GM12878 (cell line): ENCODE measurements around the gene USP35. TPM values are rescaled to one million over a fixed set of nuclear protein-coding genes. Genes with fewer than 3 reads are reported as not detected.

Source experiments
- ATAC-seq: fragments of 200-7000 bp; cut with Tn5 transposase; 3 replicates; pipeline ENCODE4 v1.9.1; 2020; ENCODE audit warnings: mild to moderate bottlenecking, moderate library complexity
- BruUV-seq: library from RNA; stranded (reverse); fragments of 400-500 nt; replicated peaks from 2 replicates; lab custom pipeline; 2021; lab: Mats Ljungman, UMichigan
- CTCF ChIA-PET: fragments of 300-600 bp; sonication (Branson Sonifier 250); formaldehyde crosslinking; extraction: SDS; loops from one replicate; lab custom pipeline; 2021; ENCODE audit warnings: inconsistent platforms; lab: Yijun Ruan, JAX
- POLR2A ChIA-PET: fragments of 350-600 bp; formaldehyde crosslinking; extraction: SDS; loops from one replicate; lab custom pipeline; 2021; ENCODE audit warnings: inconsistent platforms; lab: Charles Lee
- RAD21 ChIA-PET: fragments of 300-600 bp; sonication (Branson Sonifier 250); formaldehyde crosslinking; loops from one replicate; lab custom pipeline; 2023; ENCODE audit warnings: antibody characterized with exemption; ENCODE audit not compliant: unreplicated experiment; lab: Charles Lee
- SMC1A ChIA-PET: fragments of 300-600 bp; sonication (Branson Sonifier 250); formaldehyde crosslinking; loops from one replicate; lab custom pipeline; 2023; ENCODE audit not compliant: unreplicated experiment, uncharacterized antibody; lab: Charles Lee
- DNase-seq: peaks from one replicate; pipeline ENCODE4 v3.0.0-alpha.2; 2011; ENCODE audit warnings: low read depth, low spot score
- FAIRE-seq: peaks from 3 replicates; lab custom pipeline; 2011; peaks lifted over from hg19 to GRCh38; lab: Jason Lieb, UNC
- H2AFZ ChIP-seq: 2 replicates; pipeline ENCODE4 v1.6.0; 2011; ENCODE audit warnings: low read depth, low read length, control low read depth; ENCODE audit not compliant: control insufficient read depth
- H3K27ac ChIP-seq: 2 replicates; pipeline ENCODE4 v1.5.1; 2011; ENCODE audit warnings: control low read depth; ENCODE audit not compliant: control insufficient read depth, insufficient read depth
- H3K27me3 ChIP-seq, 2 experiments: replicated peaks in 1 of 2; 2 replicates each; pipeline versions ENCODE4 v1.6.0 to v1.6.1; 2011; ENCODE audit warnings: low read length in 1 of 2; ENCODE audit not compliant: control insufficient read depth in 2 of 2, insufficient read depth in 2 of 2
- H3K36me3 ChIP-seq, 2 experiments: 2 replicates each; pipeline ENCODE4 v1.5.1; 2011; ENCODE audit warnings: low read length in 1 of 2; ENCODE audit not compliant: control insufficient read depth in 2 of 2, insufficient read depth in 2 of 2
- H3K4me1 ChIP-seq: 2 replicates; pipeline ENCODE4 v1.6.1; 2011; ENCODE audit warnings: mild to moderate bottlenecking, low read length, moderate library complexity, mixed read lengths; ENCODE audit not compliant: control insufficient read depth, insufficient read depth
- H3K4me2 ChIP-seq: 2 replicates; pipeline ENCODE4 v1.6.0; 2011; ENCODE audit warnings: control low read depth; ENCODE audit not compliant: control insufficient read depth, insufficient read depth
- H3K4me3 ChIP-seq: fragments of 200-600 bp; sonication (generic); 2 replicates; pipeline ENCODE4 v1.5.1; 2016
- H3K79me2 ChIP-seq: 2 replicates; pipeline ENCODE4 v1.6.0; 2011; ENCODE audit warnings: low read length; ENCODE audit not compliant: control insufficient read depth, insufficient read depth
- H3K9ac ChIP-seq: 2 replicates; pipeline ENCODE4 v1.8.0; 2011; ENCODE audit warnings: low read length, control low read depth, mixed read lengths; ENCODE audit not compliant: control insufficient read depth, insufficient read depth
- H3K9me3 ChIP-seq: replicated peaks from 3 replicates; pipeline ENCODE4 v1.5.1; 2011; ENCODE audit warnings: mild to moderate bottlenecking, low read length; ENCODE audit not compliant: control insufficient read depth, insufficient read depth
- H4K20me1 ChIP-seq: 2 replicates; pipeline ENCODE4 v1.6.0; 2011; ENCODE audit not compliant: control insufficient read depth, insufficient read depth
- ASH2L ChIP-seq: fragments of 300-600, 200-600 bp; sonication (generic); IDR thresholded peaks from 2 replicates; pipeline ENCODE4 v1.6.1; 2017; ENCODE audit warnings: low read depth, mild to moderate bottlenecking, borderline replicate concordance
- BCL3 ChIP-seq: IDR thresholded peaks from 2 replicates; pipeline ENCODE4 v1.6.1; 2011; ENCODE audit warnings: borderline replicate concordance, low read depth, mild to moderate bottlenecking, moderate library complexity, low read length; ENCODE audit not compliant: insufficient read depth, poor library complexity, severe bottlenecking
- CHD4 ChIP-seq: fragments of 200-600 bp; sonication (generic); IDR thresholded peaks from 2 replicates; pipeline ENCODE4 v1.6.1; 2016; ENCODE audit warnings: mild to moderate bottlenecking
- ELK1 ChIP-seq: IDR thresholded peaks from 2 replicates; pipeline ENCODE4 v1.6.1; 2012; ENCODE audit warnings: low read depth, low read length, improper control_type of control experiment
- POLR2AphosphoS2 ChIP-seq: IDR thresholded peaks from 2 replicates; pipeline ENCODE4 v1.6.1; 2011; ENCODE audit warnings: low read depth, mild to moderate bottlenecking, low read length, improper control_type of control experiment, moderate library complexity
- WGBS: methylation state at CpG from one replicate; pipeline ENCODE4 v1.1.6; 2016; ENCODE audit warnings: low lambda C conversion rate; ENCODE audit not compliant: insufficient replicate concordance, insufficient coverage; ENCODE audit errors: missing lambda C conversion rate; 5-methylcytosine and 5-hydroxymethylcytosine counted together
- in situ Hi-C: fragments of 300-500 bp; cut with MboI; formaldehyde crosslinking; loops from 9 replicates; pipeline ENCODE4 v1.14.3; 2018; ENCODE audit warnings: mixed read lengths
- intact Hi-C: fragments of 100-400 bp; cut with micrococcal nuclease; formaldehyde crosslinking; loops from one replicate; pipeline ENCODE4 v1.14.2; 2022; ENCODE audit not compliant: unreplicated experiment
- polyA plus RNA-seq, 11 experiments: library from polyadenylated mRNA; depleted of rRNA in 4 of 11; unstranded in 6 of 11; stranded (reverse) in 5 of 11; fragments of >200 nt; fragmentation: Nextera tagmentation in 4 of 11; fragmentation: Illumina TruSeq in 1 of 11; extraction: Ambion mirVana in 4 of 11; extraction: Trizol in 1 of 11; gene quantifications; 1 replicate in 1 of 11; 2 replicates in 10 of 11; pipeline versions ENCODE4 v1.2.1 to v1.2.3, GENCODE V29; 2011 to 2016; ENCODE audit warnings: inconsistent platforms in 2 of 11, missing spikeins in 2 of 11, low read depth in 1 of 11
- total RNA-seq, 4 experiments: library from RNA; depleted of rRNA in 3 of 4; stranded (reverse); fragments of >200 nt in 3 of 4; fragmentation: Illumina TruSeq in 1 of 4; extraction: Trizol in 1 of 4; gene quantifications; 2 replicates each; pipeline versions ENCODE4 v1.2.1 to v1.2.3, GENCODE V29; 2013 to 2021

The USP35 gene
- total and polyA plus RNA-seq, 10 of the 15 experiments (the other 5 are each of a cell fraction or from before 2014, with no cell fraction given), result 0.13 to 6.4 (median 3.1) TPM; not detected in 1

GRCh38 chr11:78193806-78194205 is 5.1 kb downstream of the USP35 start (continued):
- TF ChIP-seq ELK1, result no peak
- no peak for TF ChIP-seq POLR2AphosphoS2
- no peak for TF ChIP-seq ASH2L

GRCh38 chr11:78194490-78194889 is 5.8 kb downstream of the USP35 start:
- ChIA-PET POLR2A (interaction anchor here (1.0 kb wide), 1 partner anchor 357 kb away, joined by 4 read pairs; no protein-coding TSS in a partner anchor), SMC1A (interaction anchor here (0.6 to 1.7 kb wide), 3 partner anchors 8 to 267 kb away, joined by 4 to 6 read pairs (median 5); no protein-coding TSS in a partner anchor), CTCF (interaction anchor here (0.6 to 1.0 kb wide), 3 partner anchors 22 to 63 kb away, joined by 3 read pairs; no protein-coding TSS in a partner anchor), RAD21 (no interaction called here)
- Histone ChIP-seq H4K20me1 (no peaks in the 10 kb centered on the region), H2AFZ (no peak overlapping the region), H3K27me3 (no peaks in the 10 kb centered on the region), H3K36me3 (no peaks in the 10 kb centered on the region), H3K27ac (no peak overlapping the region), H3K4me2 (no peak overlapping the region), H3K79me2 (no peaks in the 10 kb centered on the region), H3K4me1 (peaks cover 9% of the 10 kb centered on the region), H3K9ac (no peak overlapping the region), H3K9me3 (no peaks in the 10 kb centered on the region; the same call in 2 of the 3 replicates), H3K4me3 (no peak overlapping the region)
- no peak for ATAC-seq
- DNase-seq, result no peak
- intact Hi-C loops, result no loop called here
- in situ Hi-C loops, result no loop called here
- TF ChIP-seq CHD4 (no peak), BCL3 (peak; percentile 57)
- WGBS, result 100% methylated on average over 3 of the region's 3 CpGs
- no TSS peak for BruUV-seq
- no peak for FAIRE-seq
